ENCODE data around the gene PACSIN2.

Gene PACSIN2, protein sequence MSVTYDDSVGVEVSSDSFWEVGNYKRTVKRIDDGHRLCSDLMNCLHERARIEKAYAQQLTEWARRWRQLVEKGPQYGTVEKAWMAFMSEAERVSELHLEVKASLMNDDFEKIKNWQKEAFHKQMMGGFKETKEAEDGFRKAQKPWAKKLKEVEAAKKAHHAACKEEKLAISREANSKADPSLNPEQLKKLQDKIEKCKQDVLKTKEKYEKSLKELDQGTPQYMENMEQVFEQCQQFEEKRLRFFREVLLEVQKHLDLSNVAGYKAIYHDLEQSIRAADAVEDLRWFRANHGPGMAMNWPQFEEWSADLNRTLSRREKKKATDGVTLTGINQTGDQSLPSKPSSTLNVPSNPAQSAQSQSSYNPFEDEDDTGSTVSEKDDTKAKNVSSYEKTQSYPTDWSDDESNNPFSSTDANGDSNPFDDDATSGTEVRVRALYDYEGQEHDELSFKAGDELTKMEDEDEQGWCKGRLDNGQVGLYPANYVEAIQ

DNA sequence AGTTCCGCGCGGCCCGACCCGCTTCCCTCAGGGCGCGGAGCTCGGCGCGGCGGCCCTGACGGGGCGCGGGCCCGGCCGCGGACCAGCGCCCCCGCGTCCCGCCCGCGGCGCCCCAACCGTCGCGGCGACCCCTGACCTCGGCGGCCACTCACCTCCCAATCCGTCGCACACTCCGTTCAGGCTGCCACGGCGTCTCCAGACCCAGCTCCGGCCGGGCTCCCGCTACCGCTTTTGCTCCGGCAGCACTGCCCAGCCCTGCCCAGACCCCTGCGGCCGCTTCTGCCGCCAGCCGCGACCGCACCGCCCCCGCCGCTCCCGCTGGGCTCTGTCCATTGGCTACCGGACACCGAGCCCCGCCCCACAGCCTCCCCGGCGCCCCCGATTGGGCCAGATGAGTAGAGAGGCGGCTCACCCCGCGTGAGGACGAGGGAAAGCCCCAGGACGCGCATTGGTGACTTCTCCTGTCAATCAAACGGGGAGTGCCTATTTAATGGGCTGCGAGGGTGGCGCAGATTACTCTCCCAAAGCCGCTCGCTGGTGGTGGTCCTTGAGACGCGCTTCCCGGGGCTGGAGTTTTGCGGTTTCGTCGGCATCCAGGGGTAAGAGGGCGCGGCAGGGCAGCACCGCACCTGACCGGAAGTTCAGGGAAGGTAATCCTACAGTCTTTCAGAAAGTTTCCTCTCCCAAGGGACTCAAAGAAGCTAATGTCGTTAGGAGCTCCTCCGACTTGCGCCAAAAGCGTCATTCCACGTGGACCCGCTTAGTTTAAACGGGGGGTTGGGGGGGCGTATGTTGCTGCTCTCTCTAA, at the start of gene PACSIN2:
Gene PACSIN2 (minus strand): TSS at position 281 of the 808 bp plus-strand sequence. CDS start 103,069 bp downstream, outside the sequence.
- TF ChIP-seq, protein P1, sequence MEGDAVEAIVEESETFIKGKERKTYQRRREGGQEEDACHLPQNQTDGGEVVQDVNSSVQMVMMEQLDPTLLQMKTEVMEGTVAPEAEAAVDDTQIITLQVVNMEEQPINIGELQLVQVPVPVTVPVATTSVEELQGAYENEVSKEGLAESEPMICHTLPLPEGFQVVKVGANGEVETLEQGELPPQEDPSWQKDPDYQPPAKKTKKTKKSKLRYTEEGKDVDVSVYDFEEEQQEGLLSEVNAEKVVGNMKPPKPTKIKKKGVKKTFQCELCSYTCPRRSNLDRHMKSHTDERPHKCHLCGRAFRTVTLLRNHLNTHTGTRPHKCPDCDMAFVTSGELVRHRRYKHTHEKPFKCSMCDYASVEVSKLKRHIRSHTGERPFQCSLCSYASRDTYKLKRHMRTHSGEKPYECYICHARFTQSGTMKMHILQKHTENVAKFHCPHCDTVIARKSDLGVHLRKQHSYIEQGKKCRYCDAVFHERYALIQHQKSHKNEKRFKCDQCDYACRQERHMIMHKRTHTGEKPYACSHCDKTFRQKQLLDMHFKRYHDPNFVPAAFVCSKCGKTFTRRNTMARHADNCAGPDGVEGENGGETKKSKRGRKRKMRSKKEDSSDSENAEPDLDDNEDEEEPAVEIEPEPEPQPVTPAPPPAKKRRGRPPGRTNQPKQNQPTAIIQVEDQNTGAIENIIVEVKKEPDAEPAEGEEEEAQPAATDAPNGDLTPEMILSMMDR (IDR thresholded peaks at IDR 0.05; ENCODE audit: extremely low read depth, missing control alignments), result no peak
- DNase-seq (ENCODE audit: low spot score), result peak; percentile 100

DNA sequence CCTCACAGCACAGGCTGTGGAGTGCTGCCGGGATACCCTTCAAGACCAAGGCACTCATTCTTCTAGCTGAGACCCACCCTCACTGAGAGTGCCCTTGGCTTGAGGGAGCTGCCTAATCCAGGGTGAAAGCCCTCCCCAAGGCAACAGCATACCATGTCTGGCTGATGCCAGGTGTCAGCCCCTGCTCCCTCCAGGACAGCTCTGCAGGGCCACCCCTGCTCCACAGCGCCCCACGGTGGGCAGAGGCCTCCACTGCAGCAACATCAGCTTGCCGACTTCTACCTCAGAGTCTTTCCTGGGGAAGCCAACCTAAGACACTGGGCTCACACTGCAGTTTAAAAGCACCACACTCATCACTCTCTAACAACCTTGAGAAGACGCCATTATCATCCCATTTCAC, 45.2 kb upstream of the PACSIN2 start:
- peak; percentile 51 for DNase-seq (ENCODE audit: low spot score)

DNA sequence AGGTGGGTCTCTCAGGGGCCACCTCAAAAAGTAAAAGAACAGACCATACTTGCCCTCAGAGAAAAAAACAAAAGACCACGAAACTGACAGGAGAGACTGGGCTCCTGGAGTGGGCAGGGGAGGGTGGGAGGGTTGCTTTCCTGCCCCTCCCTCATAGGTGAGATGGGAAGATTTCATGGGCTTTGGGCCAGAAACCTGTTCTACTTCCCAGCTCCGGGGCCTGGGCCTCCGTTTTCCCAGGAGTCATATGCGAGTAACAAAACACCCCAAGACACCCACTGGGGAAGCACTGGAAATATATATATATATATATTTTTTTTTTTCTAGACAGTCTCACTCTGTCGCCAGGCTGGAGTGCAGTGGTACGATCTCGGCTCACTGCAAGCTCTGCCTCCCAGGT, 42.7 kb upstream of the PACSIN2 start:
- TF ChIP-seq, protein P1 (IDR thresholded peaks at IDR 0.05; ENCODE audit: extremely low read depth, missing control alignments), result no peak
- DNase-seq (ENCODE audit: low spot score), result no peak

More for the DNA sequence above, 45.2 kb upstream of the PACSIN2 start:
- TF ChIP-seq, protein P1 (IDR thresholded peaks at IDR 0.05; ENCODE audit: extremely low read depth, missing control alignments), result peak; percentile 50

DNA sequence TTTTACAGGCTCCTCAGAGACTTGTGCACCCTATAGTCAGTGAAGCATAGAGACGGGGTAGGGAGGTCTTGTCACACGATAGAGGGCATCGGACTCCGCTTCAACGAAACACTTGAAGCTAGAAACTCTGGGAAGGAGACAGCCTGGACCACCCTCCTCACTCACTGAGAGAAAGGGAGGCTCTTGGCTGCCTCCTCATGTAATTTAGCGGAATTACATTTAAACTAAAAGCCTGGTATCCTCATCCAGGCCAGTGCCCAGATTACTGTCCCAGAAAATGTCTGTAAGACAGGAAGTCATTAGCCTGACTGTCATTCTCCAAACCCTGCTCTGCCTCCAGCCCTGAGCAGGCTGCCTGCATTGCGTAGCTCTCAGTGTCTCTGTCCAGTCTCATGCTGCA, 38.2 kb upstream of the PACSIN2 start:
- no peak for DNase-seq (ENCODE audit: low spot score)
- TF ChIP-seq, protein P1 (IDR thresholded peaks at IDR 0.05; ENCODE audit: extremely low read depth, missing control alignments), result no peak

DNA sequence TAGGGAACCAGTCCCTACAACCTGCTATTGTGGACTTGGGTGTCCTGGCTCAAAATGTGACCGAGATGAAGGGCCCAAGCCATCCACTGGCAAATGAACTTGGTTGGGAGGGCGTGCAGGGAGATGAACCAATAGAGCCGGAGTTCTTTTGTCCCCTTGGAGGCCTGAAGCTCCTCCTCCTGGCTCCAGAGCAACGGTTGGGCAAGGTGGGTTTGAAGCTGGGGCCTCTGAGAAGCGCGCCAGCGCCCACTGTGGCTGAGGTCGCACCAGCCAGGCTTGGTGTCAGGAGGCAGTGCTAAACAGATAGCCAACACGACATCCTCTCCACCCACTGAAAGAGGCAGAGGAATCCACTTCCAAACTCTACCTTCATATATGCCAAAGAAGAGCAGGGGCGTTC, 36.0 kb upstream of the PACSIN2 start:
- TF ChIP-seq, protein P1 (IDR thresholded peaks at IDR 0.05; ENCODE audit: extremely low read depth, missing control alignments), result no peak
- DNase-seq (ENCODE audit: low spot score), result no peak

DNA sequence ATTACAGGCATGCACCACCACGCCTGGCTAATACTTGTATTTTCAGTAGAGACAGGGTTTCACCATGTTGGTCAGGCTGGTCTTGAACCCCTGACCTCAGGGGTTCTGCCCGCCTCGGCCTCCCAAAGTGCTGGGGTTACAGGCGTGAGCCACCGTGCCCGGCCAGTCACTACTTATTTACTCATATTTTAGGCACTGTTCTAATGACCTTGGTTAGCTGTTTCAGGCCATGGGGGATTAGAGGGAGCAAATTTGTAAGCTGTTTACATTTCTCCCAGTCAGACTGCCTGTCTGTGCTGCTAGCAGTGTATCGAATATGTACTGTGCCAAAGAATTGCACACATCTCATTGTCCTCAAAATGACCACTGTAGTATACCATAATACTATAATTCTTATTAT, 32.7 kb upstream of the PACSIN2 start:
- DNase-seq (ENCODE audit: low spot score), result no peak
- TF ChIP-seq, protein P1 (IDR thresholded peaks at IDR 0.05; ENCODE audit: extremely low read depth, missing control alignments), result no peak

DNA sequence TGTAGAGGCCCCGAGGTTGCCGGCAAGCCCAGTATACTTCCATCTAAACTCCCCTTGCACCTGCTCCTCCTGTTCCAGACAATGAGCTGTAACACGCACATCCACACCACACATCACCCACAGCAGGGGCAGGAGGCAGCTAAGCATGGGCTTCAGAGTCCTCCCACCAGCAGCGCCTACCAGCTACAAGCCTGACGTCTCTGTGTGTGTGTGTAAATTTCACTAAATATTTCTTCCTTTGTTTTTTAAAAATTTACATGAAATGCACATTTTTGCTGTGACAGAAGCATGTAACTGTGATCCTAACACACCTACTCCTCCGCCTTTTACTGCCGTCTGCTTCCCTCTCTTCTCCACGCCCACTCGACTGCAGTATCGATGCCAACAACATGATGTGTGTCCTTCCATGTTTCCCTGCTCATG, 29.4 kb upstream of the PACSIN2 start:
- TF ChIP-seq, protein P1 (IDR thresholded peaks at IDR 0.05; ENCODE audit: extremely low read depth, missing control alignments), result no peak
- DNase-seq (ENCODE audit: low spot score), result no peak
